Articular chondrocyte of knee joint (primary cell): ENCODE results near the gene USP6NL. TPM values are rescaled to one million over a fixed set of nuclear protein-coding genes. Genes with fewer than 3 reads are reported as not detected.

Experiments
- total RNA-seq: library from RNA; depleted of rRNA; stranded (reverse); fragments of >200 nt; gene quantifications from 2 replicates; pipeline ENCODE4 v1.2.3, GENCODE V29; 2012

The USP6NL gene
- 12.9 and 17.2 TPM in 2 replicates for total RNA-seq

DNA sequence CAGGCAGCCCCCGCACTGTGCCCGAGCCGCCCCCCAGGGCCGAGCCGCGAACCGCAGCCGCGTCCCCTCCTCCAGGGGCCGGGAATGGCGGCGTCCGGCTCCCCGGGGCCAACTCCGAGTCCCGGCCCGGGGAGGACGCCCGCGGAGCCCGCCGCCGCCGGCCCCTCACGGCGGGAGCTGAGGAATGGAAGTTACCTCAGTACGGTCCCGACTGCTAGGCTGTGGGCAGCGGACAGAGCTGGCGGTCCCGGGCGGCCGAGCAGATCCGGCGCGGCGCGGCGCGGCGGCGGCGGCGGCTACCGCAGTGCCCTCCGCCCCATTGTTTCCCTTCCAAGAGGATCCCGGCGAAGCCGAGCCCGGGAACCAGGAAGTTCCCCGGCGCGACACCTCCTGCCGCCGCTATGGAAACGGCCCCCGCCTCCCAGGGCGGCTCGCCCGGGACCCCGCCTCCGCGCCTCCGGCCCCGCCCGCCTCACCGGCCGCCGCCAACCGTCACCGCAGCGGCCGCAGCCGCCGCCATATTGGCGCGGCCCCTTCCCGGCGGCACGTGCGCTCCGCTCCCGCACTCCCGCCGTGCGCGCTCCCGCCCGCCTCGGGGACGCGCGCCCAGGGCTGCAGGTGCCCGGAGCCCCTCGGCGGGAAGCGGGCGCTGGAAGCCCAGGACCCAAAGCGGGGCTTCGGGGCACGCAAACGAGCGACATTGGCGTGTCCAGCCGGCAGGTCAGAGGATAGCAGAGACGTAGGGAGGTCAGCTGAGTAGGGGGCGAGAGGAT is at the start of gene USP6NL:
Gene USP6NL, minus strand, starts transcription at position 403 of the 773 bp plus-strand sequence. CDS start 14,016 bp downstream, outside the sequence.

Other genes starting within 250 kb of the USP6NL start
- 10.2 and 10.4 TPM in 2 replicates for gene ECHDC3, start 130.7 kb upstream of the USP6NL start, total RNA-seq
- 8.1 and 8.4 TPM in 2 replicates for gene PROSER2, start 211.7 kb upstream of the USP6NL start, total RNA-seq